ENCODE measurements around the gene UVRAG. TPM values are rescaled to one million over a fixed set of nuclear protein-coding genes. Genes with fewer than 3 reads are reported as not detected.

Gene UVRAG
- total and polyA plus RNA-seq, 7 donors, result 6.2 to 16.8 (median 13.6) TPM

- intact Hi-C loops (cut with DNase I), result no loop called here
- ATAC-seq (no peak), DNase-seq (no peak)
- no peaks in the 10 kb centered on the region for H3K9me3 ChIP-seq
- 61 to 67% (median 61%) methylated on average over 3 of the region's 3 CpGs for WGBS, 3 donors
- no peak overlapping the region for H3K27ac ChIP-seq
- H3K4me3 ChIP-seq, result no peak overlapping the region
- no peaks in the 10 kb centered on the region for H3K4me1 ChIP-seq
- no peaks in the 10 kb centered on the region for H3K36me3 ChIP-seq (ENCODE audit: insufficient read depth in 1 of 2, low read depth in 1 of 2)
- no peak for TF ChIP-seq CTCF (IDR thresholded peaks at IDR 0.05)
- no peaks in the 10 kb centered on the region for H3K27me3 ChIP-seq (ENCODE audit: insufficient read depth in 3 of 3, low read length in 2 of 3)
Measured at GRCh38 chr11:76107971-76108370, 293.0 kb downstream of the UVRAG start.

- Histone ChIP-seq H3K4me3 (no peak overlapping the region), H3K27ac (no peak overlapping the region), H3K36me3 (ENCODE audit: insufficient read depth in 1 of 2, low read depth in 1 of 2) (no peaks in the 10 kb centered on the region), H3K9me3 (no peaks in the 10 kb centered on the region), H3K27me3 (ENCODE audit: insufficient read depth in 3 of 3, low read length in 2 of 3) (no peaks in the 10 kb centered on the region), H3K4me1 (no peaks in the 10 kb centered on the region)
- DNase-seq (no peak), ATAC-seq (no peak)
- TF ChIP-seq CTCF (IDR thresholded peaks at IDR 0.05), result no peak
- intact Hi-C loops (cut with DNase I), result no loop called here
- WGBS, 3 donors, result 86 to 94% (median 88%) methylated on average over 2 of the region's 2 CpGs
Measured at GRCh38 chr11:76114238-76114637, 299.2 kb downstream of the UVRAG start.

GRCh38 chr11:76115555-76115954 lies 300.5 kb downstream of the UVRAG start:
- DNase-seq, result no peak
- no peak for TF ChIP-seq CTCF (IDR thresholded peaks at IDR 0.05)
- Histone ChIP-seq H3K27me3 (ENCODE audit: insufficient read depth in 3 of 3, low read length in 2 of 3) (no peaks in the 10 kb centered on the region), H3K36me3 (ENCODE audit: insufficient read depth in 1 of 2, low read depth in 1 of 2) (no peaks in the 10 kb centered on the region), H3K4me3 (no peak overlapping the region), H3K4me1 (peaks cover 11% of the 10 kb centered on the region), H3K27ac (no peak overlapping the region), H3K9me3 (no peaks in the 10 kb centered on the region)
- intact Hi-C loops (cut with DNase I), result no loop called here
- WGBS, 3 donors, result 91 to 94% (median 93%) methylated on average over 3 of the region's 3 CpGs
- no peak for ATAC-seq

- 87 to 96% (median 93%) methylated on average over 2 of the region's 2 CpGs for WGBS, 3 donors
- Histone ChIP-seq H3K4me1 (peaks cover 18% of the 10 kb centered on the region), H3K36me3 (ENCODE audit: insufficient read depth in 1 of 2, low read depth in 1 of 2) (no peaks in the 10 kb centered on the region), H3K27me3 (ENCODE audit: insufficient read depth in 3 of 3, low read length in 2 of 3) (no peaks in the 10 kb centered on the region), H3K9me3 (no peaks in the 10 kb centered on the region), H3K27ac (no peak overlapping the region), H3K4me3 (no peak overlapping the region)
- no peak for TF ChIP-seq CTCF (IDR thresholded peaks at IDR 0.05)
- ATAC-seq (no peak), DNase-seq (no peak)
- intact Hi-C loops (cut with DNase I), result no loop called here
Measured at GRCh38 chr11:76119032-76119431, 304.0 kb downstream of the UVRAG start.

- intact Hi-C loops (cut with DNase I), result no loop called here
- DNase-seq, result no peak
- Histone ChIP-seq H3K27ac (no peak overlapping the region), H3K4me3 (no peak overlapping the region), H3K36me3 (ENCODE audit: insufficient read depth in 1 of 2, low read depth in 1 of 2) (no peaks in the 10 kb centered on the region), H3K9me3 (no peaks in the 10 kb centered on the region), H3K4me1 (peaks cover 22% of the 10 kb centered on the region), H3K27me3 (ENCODE audit: insufficient read depth in 3 of 3, low read length in 2 of 3) (no peaks in the 10 kb centered on the region)
- no peak for TF ChIP-seq CTCF (IDR thresholded peaks at IDR 0.05)
- 68 to 75% (median 72%) methylated on average over 4 of the region's 4 CpGs for WGBS, 3 donors
- ATAC-seq, result peak in 2 of 4 donors; percentile 35 to 48
Measured at GRCh38 chr11:76119779-76120178, 304.8 kb downstream of the UVRAG start.
